Stimulated activated memory B cell treated with anti-CD40 and anti-IgM and Interleukin-4, amounts not matched to agents 10 μg/mL and 1 μg/mL and 100 μg/mL, for 72 hours (primary cell): Measurements from ENCODE around the gene TUBGCP6.

ENCODE experiments used
- ATAC-seq: fragments of 150-1000 bp; cut with Tn5 transposase; 2 replicates; pipeline ENCODE4 v1.10.0; 2021
- H3K27ac Mint-ChIP-seq: one replicate; pipeline ENCODE4 v1.8.0; 2022; ENCODE audit warnings: mild to moderate bottlenecking, mixed read lengths
- H3K27me3 Mint-ChIP-seq: one replicate; pipeline ENCODE4 v1.8.0; 2022; ENCODE audit warnings: mixed read lengths
- H3K36me3 Mint-ChIP-seq: one replicate; pipeline ENCODE4 v1.8.0; 2022; ENCODE audit warnings: mixed read lengths
- H3K4me1 Mint-ChIP-seq: one replicate; pipeline ENCODE4 v1.8.0; 2022; ENCODE audit warnings: mixed read lengths
- H3K4me3 Mint-ChIP-seq: one replicate; pipeline ENCODE4 v1.8.0; 2022; ENCODE audit warnings: mild to moderate bottlenecking, moderate library complexity, mixed read lengths
- H3K9me3 Mint-ChIP-seq: one replicate; pipeline ENCODE4 v1.8.0; 2022; ENCODE audit warnings: mixed read lengths

Gene TUBGCP6

GRCh38 chr22:50244420-50245213 is at the start of gene TUBGCP6:
TUBGCP6 (minus strand) TSS chr22:50245023; CDS start chr22:50244459, 564 bp downstream.
- peaks cover 53% of the 10 kb centered on the region for H3K4me1 Mint-ChIP-seq
- H3K27me3 Mint-ChIP-seq = no peaks in the 10 kb centered on the region
- peak within 1 kb of the TSS; percentile 91 for H3K27ac Mint-ChIP-seq
- no peaks in the 10 kb centered on the region for H3K9me3 Mint-ChIP-seq
- peaks cover 19% of the 10 kb centered on the region for H3K36me3 Mint-ChIP-seq
- peak; percentile 94 for ATAC-seq
- peak within 1 kb of the TSS; percentile 93 for H3K4me3 Mint-ChIP-seq

GRCh38 chr22:50294319-50294656 is 49.5 kb upstream of the TUBGCP6 start:
- no peak overlapping the region for H3K27ac Mint-ChIP-seq
- H3K36me3 Mint-ChIP-seq = peaks cover under 1% of the 10 kb centered on the region
- H3K4me1 Mint-ChIP-seq = peaks cover 57% of the 10 kb centered on the region
- H3K4me3 Mint-ChIP-seq = no peak overlapping the region
- peaks cover 57% of the 10 kb centered on the region for H3K27me3 Mint-ChIP-seq
- H3K9me3 Mint-ChIP-seq = no peaks in the 10 kb centered on the region
- ATAC-seq = no peak

GRCh38 chr22:50293441-50294318 is 48.9 kb upstream of the TUBGCP6 start:
- peaks cover 51% of the 10 kb centered on the region for H3K4me1 Mint-ChIP-seq
- H3K27me3 Mint-ChIP-seq = peaks cover 51% of the 10 kb centered on the region
- peak overlapping the region; percentile 15 for H3K4me3 Mint-ChIP-seq
- no peaks in the 10 kb centered on the region for H3K9me3 Mint-ChIP-seq
- ATAC-seq = peak; percentile 36
- peaks cover 7% of the 10 kb centered on the region for H3K36me3 Mint-ChIP-seq
- peak overlapping the region; percentile 57 for H3K27ac Mint-ChIP-seq

GRCh38 chr22:50292643-50293440 is 48.0 kb upstream of the TUBGCP6 start:
- Mint-ChIP-seq H3K27me3 (peaks cover 42% of the 10 kb centered on the region), H3K9me3 (no peaks in the 10 kb centered on the region), H3K36me3 (peaks cover 12% of the 10 kb centered on the region), H3K27ac (peak overlapping the region; percentile 57), H3K4me1 (peaks cover 44% of the 10 kb centered on the region), H3K4me3 (peak overlapping the region; percentile 68)
- peak; percentile 68 for ATAC-seq

- Mint-ChIP-seq H3K4me3 (no peak overlapping the region), H3K36me3 (peaks cover 12% of the 10 kb centered on the region), H3K27me3 (peaks cover 27% of the 10 kb centered on the region), H3K27ac (no peak overlapping the region), H3K4me1 (peaks cover 37% of the 10 kb centered on the region), H3K9me3 (no peaks in the 10 kb centered on the region)
- no peak for ATAC-seq
These were observed 45.3 kb upstream of the TUBGCP6 start for GRCh38 chr22:50289942-50290630.

GRCh38 chr22:50289151-50289941 is 44.5 kb upstream of the TUBGCP6 start:
- ATAC-seq = no peak
- H3K27ac Mint-ChIP-seq = no peak overlapping the region
- H3K36me3 Mint-ChIP-seq = peaks cover 12% of the 10 kb centered on the region
- H3K27me3 Mint-ChIP-seq = peaks cover 34% of the 10 kb centered on the region
- no peak overlapping the region for H3K4me3 Mint-ChIP-seq
- no peaks in the 10 kb centered on the region for H3K9me3 Mint-ChIP-seq
- peaks cover 34% of the 10 kb centered on the region for H3K4me1 Mint-ChIP-seq

GRCh38 chr22:50287731-50288130 is 42.9 kb upstream of the TUBGCP6 start:
- H3K9me3 Mint-ChIP-seq = no peaks in the 10 kb centered on the region
- H3K4me1 Mint-ChIP-seq = peaks cover 20% of the 10 kb centered on the region
- no peak for ATAC-seq
- peaks cover 12% of the 10 kb centered on the region for H3K36me3 Mint-ChIP-seq
- H3K27ac Mint-ChIP-seq = no peak overlapping the region
- H3K4me3 Mint-ChIP-seq = no peak overlapping the region
- peaks cover 30% of the 10 kb centered on the region for H3K27me3 Mint-ChIP-seq

- H3K27ac Mint-ChIP-seq = no peak overlapping the region
- peaks cover 11% of the 10 kb centered on the region for H3K4me1 Mint-ChIP-seq
- no peak overlapping the region for H3K4me3 Mint-ChIP-seq
- H3K36me3 Mint-ChIP-seq = peaks cover 12% of the 10 kb centered on the region
- H3K27me3 Mint-ChIP-seq = peaks cover 21% of the 10 kb centered on the region
- H3K9me3 Mint-ChIP-seq = no peaks in the 10 kb centered on the region
- ATAC-seq = no peak
These were observed 42.0 kb upstream of the TUBGCP6 start for GRCh38 chr22:50286701-50287318.

GRCh38 chr22:50286275-50286674 is 41.5 kb upstream of the TUBGCP6 start:
- no peak for ATAC-seq
- no peaks in the 10 kb centered on the region for H3K9me3 Mint-ChIP-seq
- no peak overlapping the region for H3K4me3 Mint-ChIP-seq
- no peak overlapping the region for H3K27ac Mint-ChIP-seq
- H3K36me3 Mint-ChIP-seq = peaks cover 12% of the 10 kb centered on the region
- peaks cover 6% of the 10 kb centered on the region for H3K4me1 Mint-ChIP-seq
- H3K27me3 Mint-ChIP-seq = peaks cover 15% of the 10 kb centered on the region

GRCh38 chr22:50285568-50286229 is 40.9 kb upstream of the TUBGCP6 start:
- Mint-ChIP-seq H3K27ac (no peak overlapping the region), H3K4me3 (no peak overlapping the region), H3K4me1 (no peaks in the 10 kb centered on the region), H3K36me3 (peaks cover 17% of the 10 kb centered on the region), H3K27me3 (peaks cover 10% of the 10 kb centered on the region), H3K9me3 (no peaks in the 10 kb centered on the region)
- no peak for ATAC-seq

GRCh38 chr22:50284479-50284878 is 39.7 kb upstream of the TUBGCP6 start:
- Mint-ChIP-seq H3K4me1 (no peaks in the 10 kb centered on the region), H3K27ac (no peak overlapping the region), H3K9me3 (no peaks in the 10 kb centered on the region), H3K36me3 (peaks cover 18% of the 10 kb centered on the region), H3K4me3 (no peak overlapping the region), H3K27me3 (peaks cover 8% of the 10 kb centered on the region)
- no peak for ATAC-seq

GRCh38 chr22:50283821-50284220 is 39.0 kb upstream of the TUBGCP6 start:
- no peak overlapping the region for H3K27ac Mint-ChIP-seq
- no peak for ATAC-seq
- H3K27me3 Mint-ChIP-seq = peaks cover 8% of the 10 kb centered on the region
- H3K4me3 Mint-ChIP-seq = no peak overlapping the region
- H3K36me3 Mint-ChIP-seq = peaks cover 13% of the 10 kb centered on the region
- no peaks in the 10 kb centered on the region for H3K9me3 Mint-ChIP-seq
- no peaks in the 10 kb centered on the region for H3K4me1 Mint-ChIP-seq
